HepG2 (cell line): ENCODE measurements around the gene APRT. TPM values are rescaled to one million over a fixed set of nuclear protein-coding genes. Genes with fewer than 3 reads are reported as not detected.

Source experiments
- HNF1A ChIP-seq, 2 experiments: sonication (generic) in 1 of 2; formaldehyde crosslinking in 1 of 2; IDR thresholded peaks; 2 replicates each; pipeline versions ENCODE4 v1.4.0 to v1.6.1; 2016 to 2020; ENCODE audit warnings: borderline replicate concordance in 1 of 2, low read depth in 1 of 2, mild to moderate bottlenecking in 1 of 2, missing genetic modification reagents in 1 of 2
- MED8 ChIP-seq: sonication (generic); formaldehyde crosslinking; IDR thresholded peaks from 2 replicates; pipeline ENCODE4 v1.8.1; 2023; ENCODE audit warnings: mild to moderate bottlenecking, missing genetic modification reagents; ENCODE audit not compliant: insufficient replicate concordance
- MTF1 ChIP-seq: sonication (generic); formaldehyde crosslinking; IDR thresholded peaks from 2 replicates; pipeline ENCODE4 v1.5.0; 2020; ENCODE audit warnings: missing genetic modification reagents
- MXD4 ChIP-seq: IDR thresholded peaks from 2 replicates; pipeline ENCODE4 v1.6.1; 2016; ENCODE audit warnings: mild to moderate bottlenecking, missing biosample characterization, missing genetic modification reagents
- NCOR1 ChIP-seq: fragments of 200-600 bp; sonication (generic); IDR thresholded peaks from 2 replicates; pipeline ENCODE4 v1.7.0; 2017; ENCODE audit warnings: antibody characterized with exemption, low read length, borderline replicate concordance
- RBFOX2 ChIP-seq: fragments of 200-400 bp; formaldehyde crosslinking; IDR thresholded peaks from 2 replicates; pipeline ENCODE4 v1.6.1; 2017; ENCODE audit warnings: low read depth, mild to moderate bottlenecking, low read length
- ZBTB33 ChIP-seq: sonication (generic); formaldehyde crosslinking; IDR thresholded peaks from 2 replicates; pipeline ENCODE4 v1.4.0; 2020; ENCODE audit warnings: missing genetic modification reagents
- ZFP62 ChIP-seq: sonication (generic); formaldehyde crosslinking; IDR thresholded peaks from 2 replicates; pipeline ENCODE4 v1.4.0; 2020; ENCODE audit warnings: missing genetic modification reagents
- ZNF232 ChIP-seq: sonication (generic); formaldehyde crosslinking; IDR thresholded peaks from 2 replicates; pipeline ENCODE4 v1.4.0; 2020; ENCODE audit warnings: missing genetic modification reagents, borderline replicate concordance
- ZNF24 ChIP-seq: fragments of 450-650 bp; IDR thresholded peaks from 2 replicates; pipeline ENCODE4 v1.6.1; 2017; ENCODE audit warnings: antibody characterized with exemption, mild to moderate bottlenecking
- ZNF501 ChIP-seq: sonication (generic); formaldehyde crosslinking; IDR thresholded peaks from 2 replicates; pipeline ENCODE4 v1.5.1; 2020; ENCODE audit warnings: mild to moderate bottlenecking, moderate library complexity, missing genetic modification reagents
- ZNF589 ChIP-seq: sonication (generic); formaldehyde crosslinking; conservative IDR thresholded peaks from 2 replicates; pipeline ENCODE4 v1.8.0; 2022; ENCODE audit warnings: mild to moderate bottlenecking, moderate library complexity, missing genetic modification reagents
- ZNF598 ChIP-seq: sonication (generic); formaldehyde crosslinking; IDR thresholded peaks from 2 replicates; pipeline ENCODE4 v1.5.1; 2020; ENCODE audit warnings: mild to moderate bottlenecking, missing genetic modification reagents, borderline replicate concordance
- ZNF670 ChIP-seq: sonication (generic); formaldehyde crosslinking; IDR thresholded peaks from 2 replicates; pipeline ENCODE4 v1.8.0; 2022; ENCODE audit warnings: mild to moderate bottlenecking, missing genetic modification reagents, borderline replicate concordance
- ZNF687 ChIP-seq: sonication (generic); formaldehyde crosslinking; IDR thresholded peaks from 2 replicates; pipeline ENCODE4 v1.5.1; 2020; ENCODE audit warnings: mild to moderate bottlenecking, missing genetic modification reagents, moderate library complexity
- ZNF772 ChIP-seq: sonication (generic); formaldehyde crosslinking; IDR thresholded peaks from 2 replicates; pipeline ENCODE4 v1.5.0; 2020; ENCODE audit warnings: mild to moderate bottlenecking, missing genetic modification reagents
- polyA plus RNA-seq, 8 experiments: library from polyadenylated mRNA; depleted of rRNA in 3 of 8; stranded (reverse) in 7 of 8; unstranded in 1 of 8; fragments of >200 nt; fragmentation: Illumina TruSeq in 4 of 8; extraction: Trizol in 4 of 8; gene quantifications; 2 replicates each; pipeline versions ENCODE4 v1.2.1 to v1.2.3, GENCODE V29; 2011 to 2016; ENCODE audit warnings: low read depth in 4 of 8, missing spikeins in 1 of 8, mixed read lengths in 1 of 8; ENCODE audit not compliant: insufficient read depth in 1 of 8
- total RNA-seq, 5 experiments: library from RNA; depleted of rRNA; stranded (reverse); fragments of >200 nt; fragmentation: Illumina TruSeq; extraction: Trizol; gene quantifications; 2 replicates each; pipeline ENCODE4 v1.2.3, GENCODE V29; 2016; ENCODE audit warnings: low read depth in 1 of 5

The APRT gene
- total and polyA plus RNA-seq, 2 of the 13 experiments (the other 11 are each of a cell fraction or from before 2014, with no cell fraction given): 155 to 242 TPM

GRCh38 chr16:88785106-88785924, 26.4 kb downstream of the APRT start, which contains the start of gene PIEZO1 (continued):
- TF ChIP-seq ZNF772 (peak; percentile 81; the same call in 1 of the 2 replicates), HNF1A (IDR thresholded peaks at IDR 0.05; ENCODE audit: low read depth) (no peak), HNF1A (CRISPR knock-in tag; IDR thresholded peaks at IDR 0.05; ENCODE audit: borderline replicate concordance) (0 out of 2 replicates have a peak, but pooled peaks have one; percentile 11), ZFP62 (CRISPR knock-in tag) (no peak), MTF1 (CRISPR knock-in tag) (peak; percentile 46; the same call in 1 of the 2 replicates), ZNF589 (CRISPR knock-in tag) (no peak), ZNF598 (CRISPR knock-in tag) (peak; percentile 23; the same call in 1 of the 2 replicates), MED8 (CRISPR knock-in tag) (peak; percentile 53), NCOR1 (no peak), ZNF24 (no peak), ZNF501 (CRISPR knock-in tag) (peak; percentile 94), ZNF670 (CRISPR knock-in tag) (0 out of 2 replicates have a peak, but pooled peaks have one; percentile 60), RBFOX2 (peak; percentile 80), ZNF687 (CRISPR knock-in tag) (peak; percentile 94), ZBTB33 (CRISPR knock-in tag) (peak; percentile 85), MXD4 (CRISPR knock-in tag) (peak; percentile 37; the same call in 1 of the 2 replicates), ZNF232 (CRISPR knock-in tag) (no peak; the same call in 1 of the 2 replicates)
